GM15510 (cell line): ENCODE results near the gene SERINC3.

Experiments used
- POLR2A ChIP-seq: IDR thresholded peaks from 3 replicates; pipeline ENCODE4 v1.6.1; 2011; ENCODE audit warnings: borderline replicate concordance; ENCODE audit not compliant: insufficient read length; ENCODE audit errors: extremely low read depth

SERINC3 gene

DNA sequence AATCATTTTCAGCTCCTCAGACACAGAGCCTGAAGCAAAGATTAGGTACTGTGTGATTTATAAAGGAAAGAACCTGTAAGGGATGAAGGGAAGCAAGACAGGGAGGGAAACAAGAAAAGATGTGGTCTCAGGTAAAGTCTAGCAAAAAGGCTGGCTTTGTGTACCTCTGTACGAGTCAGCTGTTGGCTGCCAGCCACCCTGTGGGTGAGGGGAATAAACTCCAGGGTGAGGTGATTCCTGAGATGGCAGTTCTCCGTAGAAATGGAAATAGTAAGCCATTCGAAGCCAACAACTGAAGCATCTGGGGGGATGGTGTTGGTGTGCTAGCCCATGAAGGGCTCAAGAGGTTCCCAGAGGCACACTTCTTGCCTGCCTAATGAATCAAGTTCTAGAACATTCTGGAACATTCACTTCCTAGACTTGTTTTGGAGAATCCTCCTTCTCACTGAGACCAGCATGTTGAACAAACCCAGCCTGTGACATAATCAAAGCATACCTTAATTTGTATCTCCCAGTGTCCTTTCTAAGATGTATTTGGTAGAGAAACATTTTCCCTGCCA is 56.8 kb downstream of the SERINC3 start:
- no peak for TF ChIP-seq POLR2A

GRCh38 chr20:44464514-44464913 is 57.4 kb downstream of the SERINC3 start:
- TF ChIP-seq POLR2A, result no peak

DNA sequence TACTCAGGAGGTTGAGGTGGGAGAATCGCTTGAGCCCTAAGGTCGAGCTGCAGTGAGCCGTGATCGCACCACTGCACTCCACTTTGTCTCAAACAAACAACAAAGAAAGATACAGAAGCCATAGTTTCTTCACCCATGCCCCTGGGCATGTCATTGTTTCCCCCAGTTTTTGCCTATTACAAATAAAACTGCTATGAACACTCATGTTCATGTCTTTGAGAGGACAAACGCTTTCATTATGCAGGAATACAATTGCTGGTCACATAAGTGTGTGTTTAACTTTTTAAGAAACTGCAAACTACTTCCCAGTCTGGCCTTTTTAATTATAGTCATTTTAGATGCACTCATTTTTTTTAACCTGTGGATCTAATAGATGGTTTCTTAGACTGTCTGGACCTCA is 58.4 kb downstream of the SERINC3 start:
- no peak for TF ChIP-seq POLR2A

- no peak for TF ChIP-seq POLR2A
Measured at GRCh38 chr20:44461803-44462174, 60.1 kb downstream of the SERINC3 start.

GRCh38 chr20:44461142-44461802 is 60.6 kb downstream of the SERINC3 start:
- TF ChIP-seq POLR2A, result no peak

DNA sequence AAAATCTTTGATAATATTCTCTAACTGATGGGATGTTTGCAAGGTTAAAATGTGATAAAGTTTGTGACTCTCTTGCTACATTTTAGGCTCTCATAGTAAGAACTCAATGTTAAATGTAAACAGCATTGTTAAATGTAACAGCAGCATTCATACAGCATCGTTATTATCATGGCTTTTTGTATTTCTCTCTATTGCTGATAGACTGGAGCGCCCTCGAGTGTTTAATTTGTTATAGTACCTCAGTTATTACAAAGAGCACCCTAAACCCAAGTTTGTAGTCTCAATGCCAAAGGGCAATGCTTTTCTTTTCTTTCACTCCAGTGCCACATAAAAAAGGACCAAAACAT is 61.1 kb downstream of the SERINC3 start:
- TF ChIP-seq POLR2A, result no peak

GRCh38 chr20:44459271-44459670 is 62.6 kb downstream of the SERINC3 start:
- no peak for TF ChIP-seq POLR2A

DNA sequence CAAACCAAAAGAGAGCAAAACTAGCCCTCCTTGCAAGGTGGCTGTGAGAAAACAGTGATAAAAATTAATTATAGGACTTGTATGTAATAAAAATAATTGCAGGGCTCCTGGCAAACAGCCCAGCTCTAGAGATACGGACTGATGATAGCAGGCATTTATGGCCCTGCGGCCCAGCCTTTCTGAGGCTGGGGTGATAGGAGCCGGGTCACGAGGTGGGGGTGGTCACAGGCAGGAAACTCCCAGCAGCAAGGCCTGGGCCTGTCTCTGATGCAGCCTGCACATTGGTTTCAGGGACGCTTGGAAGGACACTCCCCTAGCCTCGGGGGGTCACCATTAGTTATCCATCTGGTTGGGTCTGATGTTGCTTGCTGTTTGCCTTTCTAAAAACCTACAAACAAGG is 64.9 kb downstream of the SERINC3 start:
- no peak for TF ChIP-seq POLR2A

DNA sequence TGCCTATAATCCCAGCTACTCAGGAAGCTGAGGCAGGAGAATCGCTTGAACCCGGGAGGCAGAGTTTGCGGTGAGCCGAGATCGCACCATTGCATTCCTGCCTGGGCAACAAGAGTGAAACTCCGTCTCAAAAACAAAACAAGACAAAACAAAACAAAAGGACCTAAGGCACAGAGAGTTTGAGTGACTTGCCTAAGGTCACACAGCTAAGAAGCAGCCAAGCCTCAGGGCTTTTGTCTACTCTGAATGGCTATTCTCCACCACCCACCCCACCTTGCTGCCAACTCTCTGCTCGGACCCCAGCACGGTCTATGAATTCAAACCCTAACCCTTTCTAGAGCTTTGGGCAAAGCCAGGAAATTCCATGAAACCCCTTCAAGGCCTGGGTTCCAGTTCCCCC is 65.3 kb downstream of the SERINC3 start:
- no peak for TF ChIP-seq POLR2A

DNA sequence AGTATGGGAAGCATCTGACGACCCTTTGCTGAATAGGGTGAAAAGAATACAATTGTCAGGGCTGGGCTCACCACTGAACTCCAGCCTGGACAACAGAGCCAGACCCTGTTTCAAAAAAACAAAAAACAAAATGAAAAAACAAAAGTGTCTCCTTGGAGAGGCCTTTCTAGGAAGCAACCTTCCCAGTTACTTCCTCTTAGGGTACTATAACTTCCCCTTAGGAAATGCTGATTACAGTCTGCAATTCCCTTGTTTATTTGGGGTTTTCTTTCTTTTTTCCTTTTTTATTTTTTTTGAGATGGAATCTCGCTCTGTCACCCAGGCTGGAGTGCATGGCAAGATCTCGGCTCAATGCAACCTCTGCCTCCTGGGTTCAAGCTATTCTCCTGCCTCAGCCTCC is 66.7 kb downstream of the SERINC3 start:
- TF ChIP-seq POLR2A, result no peak

DNA sequence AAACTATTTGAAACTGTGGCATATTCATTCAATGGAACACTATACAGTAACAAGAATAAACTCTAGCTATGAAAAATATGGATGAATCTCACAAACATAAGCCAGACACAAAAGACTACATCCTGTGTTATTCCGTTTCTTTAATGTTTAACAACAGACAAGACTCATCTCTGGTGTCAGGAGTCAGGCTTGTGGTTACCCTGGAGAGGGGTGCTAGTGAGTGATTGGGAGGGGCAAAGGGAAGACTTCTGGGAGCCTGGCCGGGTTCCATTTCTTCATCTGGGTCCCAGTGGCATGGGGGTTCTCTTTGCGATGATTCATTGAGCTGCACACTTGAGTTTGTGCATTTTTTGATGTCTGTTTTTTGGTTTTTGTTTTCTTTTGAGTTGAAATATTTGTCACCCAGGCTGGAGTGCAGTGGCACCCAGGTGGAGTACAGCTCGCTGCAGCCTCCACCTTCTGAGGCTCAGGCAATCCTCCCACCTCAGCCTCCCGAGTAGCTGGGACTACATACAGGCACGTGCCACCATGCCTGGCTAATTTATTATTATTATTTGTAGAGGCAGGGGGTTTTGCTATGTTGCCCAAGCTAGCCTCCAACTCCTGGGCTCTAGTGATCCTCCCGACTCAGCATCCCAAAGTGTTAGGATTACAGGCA is 67.4 kb downstream of the SERINC3 start:
- no peak for TF ChIP-seq POLR2A

- TF ChIP-seq POLR2A, result no peak
Measured at GRCh38 chr20:44450903-44451450, 70.9 kb downstream of the SERINC3 start.

GRCh38 chr20:44450281-44450889 is 71.5 kb downstream of the SERINC3 start:
- no peak for TF ChIP-seq POLR2A

DNA sequence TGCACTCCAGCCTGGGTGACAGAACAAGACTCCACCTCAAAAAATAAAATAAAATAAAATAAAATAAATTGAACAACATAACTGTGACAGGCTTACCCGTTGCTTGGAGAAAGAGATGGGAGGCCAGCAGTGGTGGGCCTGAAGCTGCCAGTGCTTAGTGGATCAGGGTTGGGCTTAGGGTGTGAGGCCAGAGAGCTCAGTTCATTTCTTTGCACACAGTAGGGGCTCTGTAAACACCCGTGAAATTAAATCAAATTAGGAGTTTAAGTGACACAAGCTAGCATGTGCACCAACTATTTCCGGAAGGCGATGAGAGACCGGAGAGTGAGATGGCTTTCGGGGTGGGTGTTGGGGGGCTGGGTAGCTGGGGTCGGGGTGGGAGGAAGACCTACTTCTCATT is 72.0 kb downstream of the SERINC3 start:
- TF ChIP-seq POLR2A, result no peak

GRCh38 chr20:44448753-44449546 is 72.9 kb downstream of the SERINC3 start:
- no peak for TF ChIP-seq POLR2A
